Measurements from ENCODE around the gene SRSF2. TPM values are rescaled to one million over a fixed set of nuclear protein-coding genes. Genes with fewer than 3 reads are reported as not detected.
"Not testable (repeated sequence)": the region's sequence is repeated elsewhere in the genome, so short reads cannot be mapped to it uniquely, and the experiment has no call there.

The SRSF2 gene
- total RNA-seq, 2 experiments from 2014 or later = 549 to 571 TPM

GRCh38 chr17:76702941-76703637, 34.0 kb downstream of the SRSF2 start:
- H3K27ac Mint-ChIP-seq = no peak overlapping the region
- no peak overlapping the region for H3K4me3 Mint-ChIP-seq
- no peaks in the 10 kb centered on the region for H3K4me1 Mint-ChIP-seq
- no peaks in the 10 kb centered on the region for H3K27me3 Mint-ChIP-seq
- DNase-seq = no peak
- no peaks in the 10 kb centered on the region for H3K9me3 Mint-ChIP-seq
- no peaks in the 10 kb centered on the region for H3K36me3 Mint-ChIP-seq

DNA sequence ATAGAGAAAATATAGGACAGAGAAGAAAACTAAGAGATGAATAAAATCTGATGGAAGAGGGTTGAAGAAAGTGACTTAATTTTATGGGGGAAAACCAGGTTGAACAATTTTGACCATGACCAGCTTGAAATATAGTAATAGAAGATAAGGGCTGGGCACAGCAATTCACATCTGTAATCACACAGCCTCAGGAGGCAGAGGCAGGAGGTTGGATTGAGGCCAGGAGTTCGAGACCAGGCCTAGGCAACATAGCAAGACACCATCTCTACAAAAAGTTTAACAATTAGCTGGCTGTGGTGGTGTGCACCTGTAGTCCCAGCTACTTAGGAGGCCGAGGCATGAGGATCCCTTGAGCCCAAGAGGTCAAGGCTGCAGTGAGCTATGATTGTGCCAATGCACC, 35.1 kb downstream of the SRSF2 start:
- no peak overlapping the region for H3K27ac Mint-ChIP-seq
- no peaks in the 10 kb centered on the region for H3K36me3 Mint-ChIP-seq
- H3K4me3 Mint-ChIP-seq = no peak overlapping the region
- H3K27me3 Mint-ChIP-seq = no peaks in the 10 kb centered on the region
- H3K9me3 Mint-ChIP-seq = no peaks in the 10 kb centered on the region
- no peak for DNase-seq
- no peaks in the 10 kb centered on the region for H3K4me1 Mint-ChIP-seq

DNA sequence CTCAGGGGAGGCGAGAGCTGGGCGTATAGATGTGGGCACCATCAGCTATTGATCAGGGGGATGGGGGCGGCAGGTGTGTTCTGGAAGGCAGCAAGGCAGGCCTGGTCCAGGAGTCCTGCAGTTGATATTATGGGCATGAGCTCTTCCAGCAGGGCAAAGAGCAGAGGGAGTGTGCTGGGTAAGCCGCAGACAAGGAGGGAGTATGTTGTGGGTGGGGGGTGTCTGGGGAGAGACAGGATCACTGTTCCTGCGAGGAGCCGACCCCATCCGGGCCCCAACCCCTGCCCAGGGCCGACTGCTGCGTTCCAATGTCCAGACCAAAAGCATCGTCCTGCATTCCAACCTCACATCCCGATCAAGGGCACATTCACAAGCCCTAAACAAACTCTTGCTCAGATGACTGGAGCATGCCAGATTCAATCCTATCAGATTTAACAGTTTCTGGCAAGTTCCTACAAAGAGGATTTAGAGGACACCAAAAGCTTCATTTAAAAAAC, 35.6 kb downstream of the SRSF2 start:
- no peaks in the 10 kb centered on the region for H3K4me1 Mint-ChIP-seq
- H3K27me3 Mint-ChIP-seq = no peaks in the 10 kb centered on the region
- H3K4me3 Mint-ChIP-seq = no peak overlapping the region
- DNase-seq = no peak
- no peaks in the 10 kb centered on the region for H3K9me3 Mint-ChIP-seq
- H3K36me3 Mint-ChIP-seq = no peaks in the 10 kb centered on the region
- no peak overlapping the region for H3K27ac Mint-ChIP-seq

DNA sequence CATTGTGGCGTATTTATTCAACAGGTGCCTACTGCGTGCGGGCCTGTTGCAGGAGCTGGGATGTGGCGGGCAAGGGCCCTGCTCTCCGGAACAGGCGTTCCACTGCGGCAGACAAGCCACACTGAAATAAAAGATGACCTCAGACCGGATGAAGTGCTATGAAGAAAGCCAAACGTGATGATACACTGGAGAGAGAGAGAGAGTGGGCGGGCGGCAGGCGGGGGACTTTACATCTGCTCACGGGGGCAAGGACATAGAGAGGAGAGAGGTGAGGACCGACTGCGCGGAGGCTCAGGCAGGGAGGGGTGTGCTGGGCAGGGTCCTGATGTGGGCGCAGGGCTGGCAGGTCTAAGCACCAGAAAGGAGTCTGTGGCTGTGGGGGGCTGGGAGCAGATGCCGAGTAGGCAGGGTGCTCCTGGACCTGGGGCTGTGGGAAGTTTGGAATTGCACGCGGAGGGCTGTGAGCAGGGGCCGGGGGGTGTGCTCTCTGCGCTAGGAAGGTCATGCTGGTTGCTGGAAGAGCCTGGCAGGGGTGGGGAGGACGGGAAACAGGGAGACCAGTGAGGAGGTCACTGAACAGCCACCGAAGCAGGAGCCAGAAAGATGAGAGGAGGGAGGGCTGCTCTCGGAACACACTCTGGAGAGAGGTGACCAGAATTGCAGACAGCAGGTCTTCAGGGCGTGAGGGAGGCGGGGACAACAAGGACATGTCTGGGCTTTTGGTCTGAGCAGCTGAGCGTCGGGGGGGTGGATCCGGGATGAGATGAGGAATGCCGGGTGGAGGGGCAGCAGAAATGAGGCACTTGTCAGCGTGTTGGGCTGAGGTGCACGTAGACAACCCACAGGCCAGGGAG, 36.3 kb downstream of the SRSF2 start:
- no peaks in the 10 kb centered on the region for H3K4me1 Mint-ChIP-seq
- H3K4me3 Mint-ChIP-seq = no peak overlapping the region
- peak overlapping the region; percentile 46 for H3K27ac Mint-ChIP-seq
- H3K36me3 Mint-ChIP-seq = no peaks in the 10 kb centered on the region
- no peaks in the 10 kb centered on the region for H3K9me3 Mint-ChIP-seq
- no peaks in the 10 kb centered on the region for H3K27me3 Mint-ChIP-seq
- no peak for DNase-seq

- no peaks in the 10 kb centered on the region for H3K27me3 Mint-ChIP-seq
- H3K27ac Mint-ChIP-seq = no peak overlapping the region
Measured at GRCh38 chr17:76700270-76700616, 36.9 kb downstream of the SRSF2 start.

DNA sequence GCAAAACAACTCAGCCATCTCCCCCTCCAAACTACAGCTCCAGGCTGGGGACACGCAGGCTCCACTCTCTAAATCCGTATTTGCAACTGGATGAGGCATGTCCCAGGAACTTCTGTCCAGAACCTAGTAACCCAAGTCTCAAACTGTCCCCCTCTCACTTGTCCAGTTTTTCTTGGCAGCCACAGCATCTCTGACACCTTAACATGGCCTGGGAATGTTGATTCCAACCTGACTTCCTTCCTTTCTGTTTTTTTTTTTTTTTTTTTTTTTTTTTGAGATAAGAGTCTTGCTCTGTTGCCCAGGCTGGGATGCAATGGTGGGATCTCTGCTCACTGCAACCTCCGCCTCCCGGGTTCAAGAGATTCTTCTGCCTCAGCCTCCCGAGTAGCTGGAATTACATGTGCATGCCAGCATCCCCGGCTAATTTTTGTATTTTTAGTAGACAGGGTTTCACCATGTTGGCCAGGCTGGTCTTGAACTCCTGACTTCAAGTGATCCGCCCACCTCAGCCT, 38.6 kb downstream of the SRSF2 start:
- DNase-seq, H3K27me3 Mint-ChIP-seq, H3K4me1 Mint-ChIP-seq, H3K9me3 Mint-ChIP-seq, H3K36me3 Mint-ChIP-seq, H3K4me3 Mint-ChIP-seq, H3K27ac Mint-ChIP-seq: not testable (repeated sequence)

More at GRCh38 chr17:76700270-76700616, 36.9 kb downstream of the SRSF2 start:
- no peak for DNase-seq
- H3K4me3 Mint-ChIP-seq = no peak overlapping the region
- no peaks in the 10 kb centered on the region for H3K4me1 Mint-ChIP-seq
- no peaks in the 10 kb centered on the region for H3K9me3 Mint-ChIP-seq
- no peaks in the 10 kb centered on the region for H3K36me3 Mint-ChIP-seq

- Mint-ChIP-seq H3K27ac (no peak overlapping the region), H3K4me1 (no peaks in the 10 kb centered on the region), H3K4me3 (no peak overlapping the region), H3K9me3 (no peaks in the 10 kb centered on the region), H3K36me3 (no peaks in the 10 kb centered on the region), H3K27me3 (no peaks in the 10 kb centered on the region)
- no peak for DNase-seq
Measured at GRCh38 chr17:76697702-76698465, 39.2 kb downstream of the SRSF2 start.

DNA sequence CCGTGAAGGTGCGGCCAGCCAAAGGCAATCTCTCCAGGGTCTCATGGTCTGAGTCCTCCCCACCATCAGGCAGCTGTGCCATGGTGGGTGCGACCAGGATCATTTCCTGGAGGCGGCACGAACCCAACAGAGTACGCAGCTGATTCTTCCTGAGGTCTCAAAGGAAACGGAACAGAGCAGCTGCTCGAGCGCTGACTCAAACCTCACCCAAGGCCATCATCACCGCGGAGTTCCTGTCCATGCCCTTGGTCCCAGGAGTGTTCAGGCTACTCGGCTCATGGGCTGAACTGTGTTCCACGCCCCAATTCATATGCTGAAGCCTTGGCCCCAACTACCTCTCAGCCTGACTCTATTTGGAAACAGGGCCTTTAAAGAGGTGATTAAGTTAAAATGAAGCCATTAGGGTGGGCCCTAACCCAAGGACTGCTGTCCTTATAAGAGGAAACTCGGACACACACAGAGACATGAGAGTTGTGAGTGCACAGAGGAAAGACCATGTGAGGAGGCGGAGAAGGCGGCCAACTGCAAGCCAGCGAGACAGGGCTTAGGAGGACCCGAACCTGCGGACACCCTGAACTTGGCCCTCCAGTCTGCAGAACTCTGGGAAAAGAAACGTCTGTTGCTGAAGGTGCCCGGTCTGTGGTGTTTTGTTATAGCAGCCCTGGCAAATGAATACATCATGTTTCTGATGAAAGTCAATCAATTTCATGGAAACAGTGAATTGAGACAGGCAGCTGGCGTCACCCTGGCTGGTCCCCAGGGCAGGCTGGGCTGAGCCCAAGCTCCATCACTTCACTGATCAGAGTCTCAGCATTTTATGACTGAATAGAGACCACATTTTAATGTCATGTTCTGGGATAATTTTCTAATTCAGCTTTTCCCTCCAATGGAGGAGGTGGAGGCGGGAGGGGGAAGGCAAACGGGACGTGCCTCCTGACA, 40.1 kb downstream of the SRSF2 start:
- no peak overlapping the region for H3K4me3 Mint-ChIP-seq
- H3K27ac Mint-ChIP-seq = no peak overlapping the region
- no peaks in the 10 kb centered on the region for H3K9me3 Mint-ChIP-seq
- H3K4me1 Mint-ChIP-seq = no peaks in the 10 kb centered on the region
- H3K27me3 Mint-ChIP-seq = no peaks in the 10 kb centered on the region
- no peaks in the 10 kb centered on the region for H3K36me3 Mint-ChIP-seq
- no peak for DNase-seq

DNA sequence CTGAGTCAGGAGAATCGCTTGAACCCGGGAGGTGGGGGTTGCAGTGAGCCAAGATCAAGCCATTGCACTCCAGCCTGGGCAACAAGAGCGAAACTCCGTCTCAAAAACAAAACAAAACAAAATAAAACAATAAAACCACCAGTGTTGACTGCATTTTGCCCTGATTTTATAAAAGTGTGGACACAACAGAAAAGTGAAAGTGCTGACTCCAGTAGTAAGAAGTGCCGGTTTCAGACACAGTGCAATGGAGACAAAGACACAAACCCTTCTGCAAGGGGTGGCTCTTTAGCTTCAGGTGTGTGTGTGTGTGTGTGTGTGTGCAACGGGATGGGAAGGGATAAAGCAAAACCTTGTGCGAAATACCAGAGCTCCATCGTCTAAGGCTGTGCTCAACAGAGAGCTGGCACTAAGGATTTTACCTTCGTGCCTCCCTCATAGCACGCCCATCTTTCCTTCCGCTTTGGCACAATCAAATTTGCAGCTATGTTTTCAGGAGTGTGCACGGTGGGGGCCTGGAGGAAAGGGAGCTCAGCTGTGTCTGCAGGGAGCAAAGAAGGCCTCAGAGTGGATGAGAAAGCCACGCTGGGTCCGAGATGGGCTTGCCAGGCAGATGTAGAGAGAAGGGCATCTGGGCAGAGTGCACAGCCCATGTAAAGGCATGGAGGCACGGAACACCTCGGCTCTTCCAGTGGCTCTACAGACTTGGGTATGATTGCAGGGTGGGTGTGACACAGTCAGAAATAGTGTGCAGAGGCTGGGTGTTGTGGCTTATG, 41.9 kb downstream of the SRSF2 start:
- Mint-ChIP-seq H3K4me1 (no peaks in the 10 kb centered on the region), H3K27ac (no peak overlapping the region), H3K36me3 (no peaks in the 10 kb centered on the region), H3K27me3 (no peaks in the 10 kb centered on the region), H3K9me3 (no peaks in the 10 kb centered on the region), H3K4me3 (no peak overlapping the region)
- no peak for DNase-seq

- no peak for DNase-seq
- Mint-ChIP-seq H3K36me3 (no peaks in the 10 kb centered on the region), H3K27me3 (no peaks in the 10 kb centered on the region), H3K4me3 (no peak overlapping the region), H3K4me1 (no peaks in the 10 kb centered on the region), H3K27ac (no peak overlapping the region), H3K9me3 (no peaks in the 10 kb centered on the region)
Measured at GRCh38 chr17:76691379-76692191, 45.5 kb downstream of the SRSF2 start.

DNA sequence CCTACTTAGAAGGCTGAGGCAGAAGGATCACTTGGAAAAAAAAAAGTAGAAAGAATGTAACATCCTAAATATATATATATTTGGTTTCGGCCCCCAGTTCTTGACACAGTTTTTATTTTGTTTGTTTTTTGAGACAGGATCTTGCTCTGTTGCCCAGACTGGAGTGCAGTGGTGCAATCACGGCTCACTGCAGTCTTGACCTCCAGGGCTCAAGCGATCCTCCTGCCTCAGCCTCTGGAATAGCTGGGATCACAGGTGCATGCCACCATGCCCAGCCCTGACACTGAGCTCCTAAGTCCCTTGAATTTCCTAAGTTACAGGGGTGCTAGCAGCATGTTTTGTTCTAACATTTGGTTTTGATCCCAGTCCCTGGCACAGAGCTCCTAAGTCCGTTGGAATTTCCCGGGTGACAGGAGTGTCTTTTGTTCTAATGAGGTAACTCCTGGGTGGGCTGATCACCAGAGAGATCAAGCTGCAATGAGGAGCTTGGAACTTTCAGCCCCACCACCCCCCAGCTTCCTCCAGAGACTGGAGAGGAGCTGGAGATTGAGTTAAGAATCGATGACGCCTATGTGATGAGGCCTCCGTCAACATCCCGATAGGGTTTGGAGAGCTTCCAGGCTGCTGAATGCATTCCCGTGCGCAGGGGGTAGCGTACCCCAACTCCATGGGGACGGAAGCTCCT, 46.4 kb downstream of the SRSF2 start:
- Mint-ChIP-seq H3K27ac (no peak overlapping the region), H3K9me3 (no peaks in the 10 kb centered on the region), H3K4me1 (no peaks in the 10 kb centered on the region), H3K36me3 (no peaks in the 10 kb centered on the region), H3K27me3 (no peaks in the 10 kb centered on the region), H3K4me3 (no peak overlapping the region)
- no peak for DNase-seq

- no peak for DNase-seq
- Mint-ChIP-seq H3K4me3 (no peak overlapping the region), H3K4me1 (no peaks in the 10 kb centered on the region), H3K27ac (no peak overlapping the region), H3K9me3 (no peaks in the 10 kb centered on the region), H3K36me3 (no peaks in the 10 kb centered on the region), H3K27me3 (no peaks in the 10 kb centered on the region)
Measured at GRCh38 chr17:76689859-76690258, 47.3 kb downstream of the SRSF2 start.

All from activated naive CD8-positive, alpha-beta T cell treated with anti-CD3 and anti-CD28 coated beads for 36 hours (primary cell).